Bronchial epithelial cell (primary cell): ENCODE results near the gene ARHGAP15. TPM values are rescaled to one million over a fixed set of nuclear protein-coding genes. Genes with fewer than 3 reads are reported as not detected.

ENCODE experiments used
- DNase-seq: peaks from one replicate; pipeline ENCODE4 v3.0.0-alpha.2; 2010; ENCODE audit warnings: low read depth
- FAIRE-seq: peaks from 2 replicates; lab custom pipeline; 2011; peaks lifted over from hg19 to GRCh38; lab: Jason Lieb, UNC
- H3K27me3 ChIP-seq: 2 replicates; pipeline ENCODE4 v1.5.1; 2011; ENCODE audit warnings: low read length; ENCODE audit not compliant: control insufficient read depth, insufficient read depth
- H3K36me3 ChIP-seq: 2 replicates; pipeline ENCODE4 v1.5.1; 2011; ENCODE audit warnings: low read length; ENCODE audit not compliant: control insufficient read depth, insufficient read depth
- H3K4me3 ChIP-seq: 2 replicates; pipeline ENCODE4 v1.5.1; 2011; ENCODE audit warnings: mild to moderate bottlenecking, low read depth, low read length, control low read depth
- total RNA-seq: library from RNA; depleted of rRNA; stranded (reverse); fragments of >200 nt; gene quantifications from 2 replicates; pipeline ENCODE4 v1.2.1, GENCODE V29; 2014
- TF ChIP-seq, protein P1 (sequence below): IDR thresholded peaks from 2 replicates; pipeline ENCODE4 v1.5.1; 2011; ENCODE audit warnings: mild to moderate bottlenecking, moderate library complexity, low read length, control low read depth, inconsistent platforms; ENCODE audit not compliant: insufficient read depth, severe bottlenecking

The ARHGAP15 gene
- total RNA-seq, 1 donor from 2014 or later: not detected

DNA sequence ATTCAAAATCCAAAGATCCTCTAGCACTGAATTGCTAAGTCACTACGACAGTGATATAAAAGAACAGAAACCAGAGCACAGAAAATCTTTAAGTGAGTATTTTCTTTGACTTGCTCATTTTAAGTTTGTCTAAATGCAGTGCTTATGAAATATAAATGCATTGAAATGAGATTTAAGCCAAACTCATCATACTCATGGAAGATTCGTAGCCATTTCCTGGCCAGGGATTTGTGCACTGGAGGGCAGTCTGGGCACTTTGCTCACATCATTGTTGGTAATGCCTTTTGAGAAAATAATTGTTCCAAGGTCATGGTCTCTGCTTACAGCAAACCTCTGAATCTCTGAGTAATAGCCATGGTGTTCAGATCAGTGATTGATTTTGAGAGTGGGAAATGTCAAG lies 307.7 kb downstream of the ARHGAP15 start:
- TF ChIP-seq, protein P1, sequence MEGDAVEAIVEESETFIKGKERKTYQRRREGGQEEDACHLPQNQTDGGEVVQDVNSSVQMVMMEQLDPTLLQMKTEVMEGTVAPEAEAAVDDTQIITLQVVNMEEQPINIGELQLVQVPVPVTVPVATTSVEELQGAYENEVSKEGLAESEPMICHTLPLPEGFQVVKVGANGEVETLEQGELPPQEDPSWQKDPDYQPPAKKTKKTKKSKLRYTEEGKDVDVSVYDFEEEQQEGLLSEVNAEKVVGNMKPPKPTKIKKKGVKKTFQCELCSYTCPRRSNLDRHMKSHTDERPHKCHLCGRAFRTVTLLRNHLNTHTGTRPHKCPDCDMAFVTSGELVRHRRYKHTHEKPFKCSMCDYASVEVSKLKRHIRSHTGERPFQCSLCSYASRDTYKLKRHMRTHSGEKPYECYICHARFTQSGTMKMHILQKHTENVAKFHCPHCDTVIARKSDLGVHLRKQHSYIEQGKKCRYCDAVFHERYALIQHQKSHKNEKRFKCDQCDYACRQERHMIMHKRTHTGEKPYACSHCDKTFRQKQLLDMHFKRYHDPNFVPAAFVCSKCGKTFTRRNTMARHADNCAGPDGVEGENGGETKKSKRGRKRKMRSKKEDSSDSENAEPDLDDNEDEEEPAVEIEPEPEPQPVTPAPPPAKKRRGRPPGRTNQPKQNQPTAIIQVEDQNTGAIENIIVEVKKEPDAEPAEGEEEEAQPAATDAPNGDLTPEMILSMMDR: no peak
- Histone ChIP-seq H3K27me3 (no peaks in the 10 kb centered on the region), H3K4me3 (no peak overlapping the region), H3K36me3 (no peaks in the 10 kb centered on the region)
- FAIRE-seq (no peak), DNase-seq (no peak)

DNA sequence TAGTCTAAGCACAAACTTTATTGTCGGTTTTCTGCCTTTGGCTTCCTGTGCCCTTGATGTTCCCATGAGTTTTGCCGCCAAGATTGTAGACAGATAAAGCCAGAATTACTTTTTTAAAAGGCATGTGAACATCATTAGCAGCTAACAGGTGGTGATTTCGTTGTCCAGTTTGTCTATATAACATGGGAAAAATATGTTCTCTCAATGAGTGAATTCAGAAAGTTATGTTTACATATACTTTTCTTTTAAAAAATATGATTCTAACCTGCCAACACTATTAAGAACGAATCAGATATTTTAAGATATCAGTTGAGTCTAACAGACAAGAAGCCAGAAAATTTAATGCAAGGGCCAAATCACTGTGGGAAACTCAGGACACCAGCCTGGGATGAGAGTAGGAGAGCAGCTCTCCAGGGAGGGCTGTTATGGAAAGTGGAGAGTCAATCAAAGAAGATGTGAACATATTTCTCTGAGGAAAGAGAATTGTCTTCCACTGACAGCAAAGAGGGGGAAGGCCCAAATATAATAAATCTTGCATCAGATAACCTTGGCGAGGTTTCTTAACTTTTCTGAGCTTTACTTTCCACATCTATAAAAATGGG lies 311.3 kb downstream of the ARHGAP15 start:
- H3K27me3 ChIP-seq: no peaks in the 10 kb centered on the region
- no peaks in the 10 kb centered on the region for H3K36me3 ChIP-seq
- no peak for FAIRE-seq
- no peak for DNase-seq
- TF ChIP-seq, protein P1: no peak
- no peak overlapping the region for H3K4me3 ChIP-seq

DNA sequence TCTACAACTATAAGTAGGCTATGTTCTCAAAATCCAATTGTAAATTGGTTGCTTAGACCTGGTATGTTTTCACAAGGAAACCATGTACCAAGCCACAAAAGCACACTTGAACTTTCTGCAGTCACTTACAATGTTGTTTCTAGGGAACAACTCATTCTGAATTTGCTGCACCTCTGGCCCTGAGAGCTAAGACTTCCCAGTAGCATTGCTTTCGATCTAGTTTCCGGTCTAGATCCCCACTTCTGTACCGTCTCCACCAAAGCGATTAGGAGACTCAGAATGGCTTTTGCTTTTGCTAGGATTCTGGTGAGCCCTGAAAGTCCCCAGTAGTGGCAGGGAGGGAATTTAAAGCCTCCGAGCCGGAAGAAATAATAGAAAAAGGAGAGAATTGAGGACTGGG lies 313.0 kb downstream of the ARHGAP15 start:
- FAIRE-seq (no peak), DNase-seq (no peak)
- TF ChIP-seq, protein P1: no peak

DNA sequence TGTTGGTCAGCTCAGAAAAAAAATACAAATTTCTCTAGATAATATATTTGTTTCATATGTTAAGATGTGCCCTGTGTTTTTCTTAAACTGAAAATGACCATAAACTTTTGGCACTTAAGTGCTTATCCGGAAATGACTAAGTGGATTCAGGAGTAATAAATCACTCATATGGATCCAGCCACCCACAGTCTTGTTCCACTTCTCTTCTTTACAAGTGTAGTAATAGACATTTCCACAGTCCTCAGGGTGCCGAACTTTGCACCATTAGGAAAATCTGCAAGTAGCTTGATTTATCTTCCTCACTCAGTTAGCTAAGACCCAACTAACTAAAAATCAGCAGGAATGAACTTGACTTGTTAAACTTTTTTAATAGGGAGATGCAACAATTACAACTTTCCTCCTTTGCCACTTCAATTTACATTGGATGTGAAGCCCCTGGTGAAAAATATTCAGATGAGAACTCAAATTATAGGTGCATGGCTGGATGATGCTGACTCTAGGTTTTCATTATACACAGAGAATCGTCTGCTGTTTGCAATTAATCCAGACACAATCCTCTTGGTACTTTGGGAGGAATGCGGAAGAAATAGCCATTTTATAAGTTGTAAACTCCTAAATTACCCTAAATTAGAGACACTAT lies 322.5 kb downstream of the ARHGAP15 start:
- TF ChIP-seq, protein P1: no peak
- DNase-seq (peak; percentile 35), FAIRE-seq (no peak)
- Histone ChIP-seq H3K36me3 (no peaks in the 10 kb centered on the region), H3K27me3 (no peaks in the 10 kb centered on the region), H3K4me3 (no peak overlapping the region)

More for the DNA sequence above, 313.0 kb downstream of the ARHGAP15 start:
- H3K27me3 ChIP-seq: no peaks in the 10 kb centered on the region
- no peaks in the 10 kb centered on the region for H3K36me3 ChIP-seq
- H3K4me3 ChIP-seq: no peak overlapping the region

DNA sequence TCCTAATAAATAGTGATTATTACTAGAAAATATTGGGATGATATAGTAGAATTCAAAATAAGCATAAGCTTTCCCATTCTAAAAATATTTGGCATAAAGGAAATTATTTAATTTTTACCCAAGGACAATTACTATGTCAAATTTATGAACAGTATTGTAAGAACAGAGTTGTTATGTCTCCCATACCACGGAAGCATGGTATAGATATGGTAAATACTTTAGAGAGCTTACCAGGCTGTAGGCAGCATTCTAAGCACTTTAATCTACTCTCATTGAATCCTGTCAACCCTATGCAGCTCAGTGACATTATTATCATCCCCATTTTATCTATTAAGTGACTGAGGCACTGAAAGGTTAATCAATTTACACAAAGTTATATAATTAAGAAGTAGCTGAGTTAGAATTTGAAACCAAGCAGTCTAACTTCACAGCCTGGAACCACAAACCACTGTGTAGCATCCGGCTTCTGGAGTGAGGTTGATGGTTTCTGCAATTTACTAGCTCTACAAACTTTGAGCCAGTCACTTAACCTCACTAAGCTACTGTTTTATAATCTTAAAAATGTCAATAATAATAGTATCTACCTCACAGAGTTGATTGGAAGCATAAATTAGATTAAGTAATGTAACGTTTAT lies 323.7 kb downstream of the ARHGAP15 start:
- Histone ChIP-seq H3K4me3 (no peak overlapping the region), H3K36me3 (no peaks in the 10 kb centered on the region), H3K27me3 (no peaks in the 10 kb centered on the region)
- TF ChIP-seq, protein P1: no peak
- FAIRE-seq (no peak), DNase-seq (no peak)
